H1 (cell line): ENCODE data around the gene MEGF11. TPM values are rescaled to one million over a fixed set of nuclear protein-coding genes. Genes with fewer than 3 reads are reported as not detected.

Experiments
- ATF2 ChIP-seq: IDR thresholded peaks from 2 replicates; pipeline ENCODE4 v1.6.1; 2012; ENCODE audit warnings: low read length, inconsistent platforms
- BACH1 ChIP-seq: IDR thresholded peaks from 2 replicates; pipeline ENCODE4 v1.6.1; 2012; ENCODE audit warnings: low read length, improper control_type of control experiment
- CEBPB ChIP-seq: IDR thresholded peaks from 2 replicates; pipeline ENCODE4 v1.6.1; 2012; ENCODE audit warnings: low read depth, low read length
- E2F6 ChIP-seq: IDR thresholded peaks from 2 replicates; pipeline ENCODE4 v1.6.1; 2012; ENCODE audit warnings: inconsistent platforms
- EGR1 ChIP-seq: IDR thresholded peaks from 2 replicates; pipeline ENCODE4 v1.6.1; 2011; ENCODE audit warnings: low read depth, low read length, borderline replicate concordance
- EP300 ChIP-seq, 2 experiments: IDR thresholded peaks; 1 replicate in 1 of 2; 2 replicates in 1 of 2; pipeline ENCODE4 v1.6.1; 2011 to 2012; ENCODE audit warnings: low read depth in 2 of 2, low read length in 2 of 2, mild to moderate bottlenecking in 2 of 2, borderline replicate concordance in 1 of 2, inconsistent platforms in 1 of 2, moderate library complexity in 1 of 2
- EZH2 ChIP-seq: fragments of 200-600 bp; sonication (generic); IDR thresholded peaks from 2 replicates; pipeline ENCODE4 v1.7.1; 2012; ENCODE audit warnings: low read depth, mild to moderate bottlenecking, moderate library complexity, low read length, inconsistent platforms; ENCODE audit not compliant: severe bottlenecking
- FOSL1 ChIP-seq: IDR thresholded peaks from 2 replicates; pipeline ENCODE4 v1.6.1; 2011; ENCODE audit warnings: mild to moderate bottlenecking, low read depth, low read length, moderate library complexity; ENCODE audit not compliant: insufficient read depth
- HDAC2 ChIP-seq, 2 experiments: fragments of 300-600 bp in 1 of 2; sonication (generic) in 1 of 2; IDR thresholded peaks; 2 replicates each; pipeline ENCODE4 v1.6.1; 2011 to 2012; ENCODE audit warnings: low read depth in 2 of 2, low read length in 2 of 2, mild to moderate bottlenecking in 2 of 2, moderate library complexity in 2 of 2, borderline replicate concordance in 1 of 2, inconsistent platforms in 1 of 2
- JUND ChIP-seq: IDR thresholded peaks from 2 replicates; pipeline ENCODE4 v1.6.1; 2011; ENCODE audit warnings: mild to moderate bottlenecking, improper control_type of control experiment, low read length
- NRF1 ChIP-seq: IDR thresholded peaks from 2 replicates; pipeline ENCODE4 v1.6.1; 2011; ENCODE audit warnings: mild to moderate bottlenecking, low read depth, low read length, improper control_type of control experiment
- POU5F1 ChIP-seq: IDR thresholded peaks from 2 replicates; pipeline ENCODE4 v1.6.1; 2011; ENCODE audit warnings: low read depth, mild to moderate bottlenecking, low read length, moderate library complexity
- RBBP5 ChIP-seq: IDR thresholded peaks from 2 replicates; pipeline ENCODE4 v1.7.1; 2012; ENCODE audit warnings: low read depth, mild to moderate bottlenecking, inconsistent platforms, low read length, moderate library complexity, borderline replicate concordance
- RFX5 ChIP-seq: IDR thresholded peaks from 2 replicates; pipeline ENCODE4 v1.6.1; 2011; ENCODE audit warnings: low read depth, low read length, improper control_type of control experiment, borderline replicate concordance
- SAP30 ChIP-seq: fragments of 300-600 bp; sonication (generic); IDR thresholded peaks from 2 replicates; pipeline ENCODE4 v1.7.1; 2012; ENCODE audit warnings: low read length, moderate library complexity, mild to moderate bottlenecking, inconsistent platforms; ENCODE audit not compliant: insufficient read depth, insufficient replicate concordance
- SIN3A ChIP-seq, 2 experiments: IDR thresholded peaks in 1 of 2; conservative IDR thresholded peaks in 1 of 2; 2 replicates each; pipeline ENCODE4 v1.6.1; 2011 to 2012; ENCODE audit warnings: low read length in 2 of 2, improper control_type of control experiment in 1 of 2, low read depth in 1 of 2, mild to moderate bottlenecking in 1 of 2
- SIRT6 ChIP-seq: IDR thresholded peaks from one replicate; pipeline ENCODE4 v1.7.1; 2012; ENCODE audit warnings: low read length, inconsistent platforms
- TAF7 ChIP-seq: optimal IDR thresholded peaks from 2 replicates; pipeline ENCODE3; 2011; ENCODE audit warnings: low read depth, mild to moderate bottlenecking, inconsistent platforms, low read length, moderate library complexity, borderline replicate concordance
- TBP ChIP-seq: IDR thresholded peaks from 2 replicates; pipeline ENCODE4 v1.6.1; 2011; ENCODE audit warnings: low read depth, low read length, improper control_type of control experiment
- USF2 ChIP-seq: IDR thresholded peaks from 2 replicates; pipeline ENCODE4 v1.6.1; 2011; ENCODE audit warnings: low read length, improper control_type of control experiment
- ZNF274 ChIP-seq: IDR thresholded peaks from 2 replicates; pipeline ENCODE4 v1.7.0; 2012; ENCODE audit warnings: low read length, borderline replicate concordance; ENCODE audit errors: extremely low read depth
- polyA plus RNA-seq, 7 experiments: library from polyadenylated mRNA; depleted of rRNA in 3 of 7; stranded (reverse) in 5 of 7; unstranded in 2 of 7; fragments of >200 nt in 5 of 7; fragments of 200-250 nt in 2 of 7; gene quantifications; 1 replicate in 5 of 7; 2 replicates in 1 of 7; 4 replicates in 1 of 7; pipeline versions ENCODE4 v1.2.1 to v1.2.3, GENCODE V29; 2011 to 2013; ENCODE audit warnings: missing spikeins in 2 of 7, mixed read lengths in 2 of 7
- total RNA-seq: library from RNA; stranded (reverse); fragmentation: NEBNext Ultra II Directional; extraction: Animal tissue kit (Norgen Biotek cat#: 25700); gene quantifications from 2 replicates; pipeline ENCODE4 v1.2.1, GENCODE V29; 2021

The MEGF11 gene
- total and polyA plus RNA-seq, 2 of the 8 experiments (the other 6 are each of a cell fraction or from before 2014, with no cell fraction given), result 4.4 to 4.8 TPM

GRCh38 chr15:66025972-66026371, 227.6 kb downstream of the MEGF11 start (continued):
- TF ChIP-seq EZH2 (no peak), TAF7 (no peak), SIN3A (conservative IDR thresholded peaks at IDR 0.05 in 1 of 2, IDR thresholded peaks at IDR 0.05 in 1 of 2; ENCODE audit: low read depth in 1 of 2, low read length in 2 of 2) (0 out of 4 replicates have a peak, but pooled peaks of 1 of the 2 experiments have one; percentile 34), FOSL1 (no peak), EGR1 (0 out of 2 replicates have a peak, but pooled peaks have one; percentile 23), HDAC2 (IDR thresholded peaks at IDR 0.05; ENCODE audit: borderline replicate concordance in 1 of 2, low read depth in 2 of 2, low read length in 2 of 2) (peak in 1 of 2 experiments; percentile 60; a peak in 1 of 4 replicates), POU5F1 (0 out of 2 replicates have a peak, but pooled peaks have one; percentile 43), E2F6 (no peak), JUND (no peak), SIRT6 (no peak), SAP30 (no peak), ZNF274 (no peak), NRF1 (no peak), TBP (no peak), ATF2 (no peak), CEBPB (no peak), RBBP5 (no peak), USF2 (no peak), RFX5 (no peak), EP300 (IDR thresholded peaks at IDR 0.05; ENCODE audit: borderline replicate concordance in 1 of 2, low read depth in 2 of 2, low read length in 2 of 2) (peak in 1 of 2 experiments; percentile 73; a peak in 1 of 3 replicates), BACH1 (no peak)
